T-helper 2 cell treated with Interferon-gamma antibody and Interleukin-4, amounts not matched to agents 100 ng/mL and 5 ng/mL, for 36 hours (primary cell): ENCODE data around the gene ZCCHC8. TPM values are rescaled to one million over a fixed set of nuclear protein-coding genes. Genes with fewer than 3 reads are reported as not detected.
"Not testable (repeated sequence)": the region's sequence is repeated elsewhere in the genome, so short reads cannot be mapped to it uniquely, and the experiment has no call there.

ENCODE experiments used
- intact Hi-C: fragments of 100-400 bp; cut with micrococcal nuclease; formaldehyde crosslinking; loops from one replicate; pipeline ENCODE4 v1.15.1; 2023
- total RNA-seq: library from RNA; stranded (reverse); gene quantifications from 2 replicates; pipeline ENCODE4 v1.2.3, GENCODE V29; 2022

ZCCHC8 gene
- total RNA-seq, 1 donor from 2014 or later = 37.7 TPM

GRCh38 chr12:122438822-122439221 is 61.9 kb downstream of the ZCCHC8 start:
- intact Hi-C loops = not testable (repeated sequence)

DNA sequence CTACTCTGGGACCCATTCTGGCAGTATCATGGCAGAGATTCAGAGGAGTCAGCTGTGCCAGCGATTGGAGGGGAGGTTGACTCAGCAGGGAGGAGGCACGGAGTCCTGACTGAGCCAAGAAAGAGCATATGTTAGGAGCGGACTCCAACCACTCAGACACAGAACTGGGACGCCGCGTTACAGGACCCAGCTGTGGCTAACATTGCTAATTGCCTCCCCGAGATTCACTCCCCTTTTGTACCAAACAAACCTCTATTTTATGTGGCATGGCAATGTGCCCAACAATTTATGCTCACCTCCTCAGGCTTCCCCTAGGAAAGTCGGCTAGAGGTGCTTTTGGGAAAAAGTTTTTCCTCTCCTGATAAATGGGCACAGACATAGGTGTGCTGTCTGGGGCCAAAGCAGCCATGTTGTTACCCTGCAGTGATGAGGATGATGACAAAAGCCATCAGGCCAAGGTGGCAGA is 63.0 kb downstream of the ZCCHC8 start:
- intact Hi-C loops = no loop called here

DNA sequence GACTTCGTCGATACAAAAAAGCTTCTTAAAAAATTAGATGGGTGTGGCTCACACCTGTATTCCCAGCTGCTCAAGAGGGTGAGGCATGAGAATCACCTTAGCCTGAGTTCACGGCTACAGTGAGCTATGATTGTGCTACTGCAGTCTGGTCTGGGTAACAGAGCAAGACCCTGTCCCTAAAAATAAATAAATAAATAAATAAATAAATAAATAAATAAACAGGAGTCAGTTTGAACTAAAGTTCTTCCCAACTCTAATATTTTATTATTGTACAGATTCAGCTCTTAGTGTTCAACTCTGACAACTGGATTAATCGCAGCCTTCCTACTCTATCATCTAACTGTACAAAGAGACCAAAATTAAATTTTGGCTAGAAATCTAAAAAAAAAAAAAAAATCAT is 65.5 kb downstream of the ZCCHC8 start:
- intact Hi-C loops = no loop called here

- intact Hi-C loops = not testable (repeated sequence)
Observed at GRCh38 chr12:122429043-122429442, 71.7 kb downstream of the ZCCHC8 start.

GRCh38 chr12:122427403-122427802 is 73.3 kb downstream of the ZCCHC8 start:
- intact Hi-C loops = no loop called here

DNA sequence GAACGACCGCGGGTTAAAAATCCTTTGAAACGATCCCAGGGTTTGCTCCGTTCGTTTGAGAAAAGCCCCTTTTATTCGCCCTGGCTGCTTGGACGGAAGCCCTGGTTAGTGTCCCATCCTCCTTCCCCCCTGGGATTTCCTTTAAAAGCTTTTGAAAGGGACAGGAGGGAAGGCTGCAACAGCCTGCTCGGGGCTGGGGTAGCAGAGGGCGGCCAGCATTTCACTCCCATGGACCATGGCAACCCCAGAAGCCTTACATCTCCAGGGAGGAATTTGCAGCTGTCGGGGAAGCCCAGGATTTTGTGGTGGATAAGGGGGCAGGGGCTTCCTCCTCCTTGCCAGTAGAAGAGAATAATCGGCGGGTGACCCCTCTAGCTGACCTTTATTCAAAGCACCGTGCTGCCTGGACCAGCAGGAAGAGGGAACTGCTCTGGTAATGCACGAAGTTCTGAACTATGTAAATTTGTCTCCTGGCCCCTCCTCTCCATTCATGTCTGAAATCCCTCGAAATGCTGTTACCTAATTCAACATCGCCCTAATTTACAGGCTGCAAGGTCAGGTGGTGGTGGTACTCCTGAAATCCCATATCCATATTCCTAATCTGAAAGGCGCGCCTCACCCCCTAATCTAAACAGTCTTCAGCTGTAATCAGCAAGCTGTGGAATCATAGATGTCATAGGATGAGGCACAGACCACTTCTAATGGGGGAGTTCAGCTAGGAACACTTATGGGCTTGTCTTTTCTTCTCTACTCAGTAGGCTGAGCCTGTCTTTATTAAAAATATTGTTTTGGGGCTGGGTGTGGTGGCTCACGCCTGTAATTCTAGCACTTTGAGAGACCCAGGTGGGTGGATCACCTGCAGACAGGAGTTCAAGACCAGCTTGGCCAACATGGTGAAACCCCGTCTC is 77.2 kb downstream of the ZCCHC8 start:
- intact Hi-C loops = loop anchor here (5.0 kb wide), 2 partner anchors 34 to 49 kb away; no protein-coding TSS in a partner anchor

- intact Hi-C loops = loop anchor here (5.0 kb wide), 2 partner anchors 35 to 50 kb away; no protein-coding TSS in a partner anchor
Observed at GRCh38 chr12:122422730-122423257, 77.9 kb downstream of the ZCCHC8 start.

GRCh38 chr12:122421821-122422729 is 78.7 kb downstream of the ZCCHC8 start, which contains the start of gene CLIP1:
TSS of gene CLIP1 (minus strand) at chr12:122422669. CDS start at chr12:122380452, 42,217 bp downstream.
- intact Hi-C loops = loop anchor here (1.0 to 5.0 kb wide), 3 partner anchors 9 to 50 kb away; no protein-coding TSS in a partner anchor

Other genes with a start within 250 kb of the ZCCHC8 start
- 30.0 and 33.7 TPM in 2 replicates for gene VPS33A, start 234.4 kb downstream of the ZCCHC8 start, total RNA-seq
- 73.5 and 75.8 TPM in 2 replicates for gene CLIP1, start 78.3 kb downstream of the ZCCHC8 start, total RNA-seq
- 89.3 and 93.6 TPM in 2 replicates for gene RSRC2, start 26.0 kb upstream of the ZCCHC8 start, total RNA-seq
- gene KNTC1, start 26.3 kb upstream of the ZCCHC8 start, total RNA-seq = 129 and 135 TPM in 2 replicates
- gene HCAR2, start 202.4 kb upstream of the ZCCHC8 start, total RNA-seq = 0.11 TPM in 1 of 2 replicates, not detected in the other
- gene HCAR3, start 215.9 kb upstream of the ZCCHC8 start, total RNA-seq = 0.14 and 0.32 TPM in 2 replicates
- 2.6 and 2.7 TPM in 2 replicates for gene HCAR1, start 229.9 kb upstream of the ZCCHC8 start, total RNA-seq